ENCODE measurements around the gene WDR1.
"Not testable (repeated sequence)": the region's sequence is repeated elsewhere in the genome, so short reads cannot be mapped to it uniquely, and the experiment has no call there.

WDR1 gene

GRCh38 chr4:10134141-10134540, 17.5 kb upstream of the WDR1 start:
- Histone ChIP-seq H3K4me1 (ENCODE audit: control insufficient read depth, insufficient read depth, low read length) (no peaks in the 10 kb centered on the region), H3K36me3 (ENCODE audit: control insufficient read depth, insufficient read depth, low read length) (no peaks in the 10 kb centered on the region), H3K4me3 (ENCODE audit: insufficient read depth, low read depth, low read length) (no peak overlapping the region), H3K9me3 (ENCODE audit: control insufficient read depth, low read length) (no peaks in the 10 kb centered on the region), H3K27ac (ENCODE audit: insufficient read depth, low read depth, low read length, poor library complexity, severe bottlenecking) (no peak overlapping the region), H3K27me3 (ENCODE audit: control insufficient read depth, insufficient read depth, low read length, poor library complexity, severe bottlenecking) (no peaks in the 10 kb centered on the region)
- WGBS, 2 experiments, result 92 to 93% methylated on average over 5 of the region's 5 CpGs

- no peaks in the 10 kb centered on the region for H3K4me1 ChIP-seq (ENCODE audit: control insufficient read depth, insufficient read depth, low read length)
- WGBS, 2 experiments, result 92 to 96% methylated on average over 10 of the region's 10 CpGs
- no peaks in the 10 kb centered on the region for H3K9me3 ChIP-seq (ENCODE audit: control insufficient read depth, low read length)
- no peak overlapping the region for H3K27ac ChIP-seq (ENCODE audit: insufficient read depth, low read depth, low read length, poor library complexity, severe bottlenecking)
- H3K36me3 ChIP-seq (ENCODE audit: control insufficient read depth, insufficient read depth, low read length), result no peaks in the 10 kb centered on the region
- no peaks in the 10 kb centered on the region for H3K27me3 ChIP-seq (ENCODE audit: control insufficient read depth, insufficient read depth, low read length, poor library complexity, severe bottlenecking)
- no peak overlapping the region for H3K4me3 ChIP-seq (ENCODE audit: insufficient read depth, low read depth, low read length)
Observed at GRCh38 chr4:10131202-10131601, 14.6 kb upstream of the WDR1 start.

GRCh38 chr4:10130178-10130888, 13.7 kb upstream of the WDR1 start:
- Histone ChIP-seq H3K4me1 (ENCODE audit: control insufficient read depth, insufficient read depth, low read length) (no peaks in the 10 kb centered on the region), H3K27me3 (ENCODE audit: control insufficient read depth, insufficient read depth, low read length, poor library complexity, severe bottlenecking) (no peaks in the 10 kb centered on the region), H3K9me3 (ENCODE audit: control insufficient read depth, low read length) (no peaks in the 10 kb centered on the region), H3K27ac (ENCODE audit: insufficient read depth, low read depth, low read length, poor library complexity, severe bottlenecking) (no peak overlapping the region), H3K4me3 (ENCODE audit: insufficient read depth, low read depth, low read length) (no peak overlapping the region), H3K36me3 (ENCODE audit: control insufficient read depth, insufficient read depth, low read length) (no peaks in the 10 kb centered on the region)
- WGBS, 2 experiments, result 88 to 90% methylated on average over 14 of the region's 14 CpGs

- Histone ChIP-seq H3K9me3 (ENCODE audit: control insufficient read depth, low read length) (no peaks in the 10 kb centered on the region), H3K27me3 (ENCODE audit: control insufficient read depth, insufficient read depth, low read length, poor library complexity, severe bottlenecking) (no peaks in the 10 kb centered on the region), H3K4me1 (ENCODE audit: control insufficient read depth, insufficient read depth, low read length) (no peaks in the 10 kb centered on the region), H3K36me3 (ENCODE audit: control insufficient read depth, insufficient read depth, low read length) (no peaks in the 10 kb centered on the region), H3K4me3 (ENCODE audit: insufficient read depth, low read depth, low read length) (no peak overlapping the region), H3K27ac (ENCODE audit: insufficient read depth, low read depth, low read length, poor library complexity, severe bottlenecking) (no peak overlapping the region)
- 91 to 94% methylated on average over 13 of the region's 13 CpGs for WGBS, 2 experiments
Observed at GRCh38 chr4:10129196-10130177, 12.9 kb upstream of the WDR1 start.

- no peaks in the 10 kb centered on the region for H3K9me3 ChIP-seq (ENCODE audit: control insufficient read depth, low read length)
- peaks cover 3% of the 10 kb centered on the region for H3K4me1 ChIP-seq (ENCODE audit: control insufficient read depth, insufficient read depth, low read length)
- H3K27me3 ChIP-seq (ENCODE audit: control insufficient read depth, insufficient read depth, low read length, poor library complexity, severe bottlenecking), result no peaks in the 10 kb centered on the region
- WGBS, 2 experiments, result 68 to 70% methylated on average over 2 of the region's 2 CpGs
- no peak overlapping the region for H3K4me3 ChIP-seq (ENCODE audit: insufficient read depth, low read depth, low read length)
- no peak overlapping the region for H3K27ac ChIP-seq (ENCODE audit: insufficient read depth, low read depth, low read length, poor library complexity, severe bottlenecking)
- H3K36me3 ChIP-seq (ENCODE audit: control insufficient read depth, insufficient read depth, low read length), result no peaks in the 10 kb centered on the region
Observed at GRCh38 chr4:10128761-10129160, 12.2 kb upstream of the WDR1 start.

GRCh38 chr4:10127531-10127930, 10.9 kb upstream of the WDR1 start:
- H3K27me3 ChIP-seq (ENCODE audit: control insufficient read depth, insufficient read depth, low read length, poor library complexity, severe bottlenecking); H3K27ac ChIP-seq (ENCODE audit: insufficient read depth, low read depth, low read length, poor library complexity, severe bottlenecking); H3K9me3 ChIP-seq (ENCODE audit: control insufficient read depth, low read length); H3K4me3 ChIP-seq (ENCODE audit: insufficient read depth, low read depth, low read length); H3K36me3 ChIP-seq (ENCODE audit: control insufficient read depth, insufficient read depth, low read length): not testable (repeated sequence)
- WGBS, 2 experiments, result 87 to 89% methylated on average over 7 of the region's 7 CpGs
- peaks cover 12% of the 10 kb centered on the region for H3K4me1 ChIP-seq (ENCODE audit: control insufficient read depth, insufficient read depth, low read length)

- Histone ChIP-seq H3K9me3 (ENCODE audit: control insufficient read depth, low read length) (no peaks in the 10 kb centered on the region), H3K4me3 (ENCODE audit: insufficient read depth, low read depth, low read length) (no peak overlapping the region), H3K4me1 (ENCODE audit: control insufficient read depth, insufficient read depth, low read length) (peaks cover 12% of the 10 kb centered on the region), H3K27ac (ENCODE audit: insufficient read depth, low read depth, low read length, poor library complexity, severe bottlenecking) (no peak overlapping the region), H3K27me3 (ENCODE audit: control insufficient read depth, insufficient read depth, low read length, poor library complexity, severe bottlenecking) (no peaks in the 10 kb centered on the region), H3K36me3 (ENCODE audit: control insufficient read depth, insufficient read depth, low read length) (no peaks in the 10 kb centered on the region)
- 91 to 92% methylated on average over 13 of the region's 13 CpGs for WGBS, 2 experiments
Observed at GRCh38 chr4:10124167-10124930, 7.8 kb upstream of the WDR1 start.

- Histone ChIP-seq H3K4me1 (ENCODE audit: control insufficient read depth, insufficient read depth, low read length) (peaks cover 12% of the 10 kb centered on the region), H3K27ac (ENCODE audit: insufficient read depth, low read depth, low read length, poor library complexity, severe bottlenecking) (no peak overlapping the region), H3K9me3 (ENCODE audit: control insufficient read depth, low read length) (no peaks in the 10 kb centered on the region), H3K36me3 (ENCODE audit: control insufficient read depth, insufficient read depth, low read length) (no peaks in the 10 kb centered on the region), H3K27me3 (ENCODE audit: control insufficient read depth, insufficient read depth, low read length, poor library complexity, severe bottlenecking) (no peaks in the 10 kb centered on the region), H3K4me3 (ENCODE audit: insufficient read depth, low read depth, low read length) (no peak overlapping the region)
- 61 to 66% methylated on average over 12 of the region's 12 CpGs for WGBS, 2 experiments
Observed at GRCh38 chr4:10123227-10124101, 6.9 kb upstream of the WDR1 start.

- no peaks in the 10 kb centered on the region for H3K27me3 ChIP-seq (ENCODE audit: control insufficient read depth, insufficient read depth, low read length, poor library complexity, severe bottlenecking)
- H3K4me3 ChIP-seq (ENCODE audit: insufficient read depth, low read depth, low read length), result no peak overlapping the region
- peaks cover 17% of the 10 kb centered on the region for H3K4me1 ChIP-seq (ENCODE audit: control insufficient read depth, insufficient read depth, low read length)
- 90 to 93% methylated on average over 12 of the region's 12 CpGs for WGBS, 2 experiments
- H3K27ac ChIP-seq (ENCODE audit: insufficient read depth, low read depth, low read length, poor library complexity, severe bottlenecking), result no peak overlapping the region
- H3K36me3 ChIP-seq (ENCODE audit: control insufficient read depth, insufficient read depth, low read length), result no peaks in the 10 kb centered on the region
- H3K9me3 ChIP-seq (ENCODE audit: control insufficient read depth, low read length), result no peaks in the 10 kb centered on the region
Observed at GRCh38 chr4:10122236-10122932, 5.8 kb upstream of the WDR1 start.

Data from ectodermal cell (in vitro differentiated cells).